GM21786 (cell line): ENCODE results near the gene SS18L1.

Source experiments
- ATAC-seq: cut with Tn5 transposase; IDR thresholded peaks from one replicate; pipeline ENCODE4 v1.9.1; 2021; ENCODE audit not compliant: unreplicated experiment

The SS18L1 gene

DNA sequence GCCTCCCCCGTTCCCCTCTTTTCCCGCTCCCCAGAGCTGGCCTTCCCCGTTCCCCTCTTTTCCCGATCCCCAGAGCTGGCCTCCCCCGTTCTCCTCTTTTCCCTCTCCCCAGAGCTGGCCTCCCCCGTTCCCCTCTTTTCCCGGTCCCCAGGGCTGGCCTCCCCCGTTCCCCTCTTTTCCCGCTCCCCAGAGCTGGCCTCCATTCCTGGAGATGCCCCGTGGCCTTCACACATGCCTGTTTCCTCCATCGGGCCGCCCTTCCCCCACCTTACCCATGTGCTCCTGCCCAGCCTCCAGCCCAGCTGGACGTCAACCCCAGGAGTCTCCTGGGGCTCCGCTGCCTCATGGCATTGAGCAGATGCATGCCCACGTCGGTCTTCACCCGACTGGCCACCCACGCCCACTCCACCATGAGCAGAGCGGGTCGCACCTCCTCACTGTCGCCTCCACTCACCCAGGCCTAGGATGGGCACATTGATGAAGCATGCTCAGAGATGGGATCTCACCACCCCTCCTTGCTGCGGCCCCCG lies 8.3 kb downstream of the SS18L1 start:
- no peak for ATAC-seq

DNA sequence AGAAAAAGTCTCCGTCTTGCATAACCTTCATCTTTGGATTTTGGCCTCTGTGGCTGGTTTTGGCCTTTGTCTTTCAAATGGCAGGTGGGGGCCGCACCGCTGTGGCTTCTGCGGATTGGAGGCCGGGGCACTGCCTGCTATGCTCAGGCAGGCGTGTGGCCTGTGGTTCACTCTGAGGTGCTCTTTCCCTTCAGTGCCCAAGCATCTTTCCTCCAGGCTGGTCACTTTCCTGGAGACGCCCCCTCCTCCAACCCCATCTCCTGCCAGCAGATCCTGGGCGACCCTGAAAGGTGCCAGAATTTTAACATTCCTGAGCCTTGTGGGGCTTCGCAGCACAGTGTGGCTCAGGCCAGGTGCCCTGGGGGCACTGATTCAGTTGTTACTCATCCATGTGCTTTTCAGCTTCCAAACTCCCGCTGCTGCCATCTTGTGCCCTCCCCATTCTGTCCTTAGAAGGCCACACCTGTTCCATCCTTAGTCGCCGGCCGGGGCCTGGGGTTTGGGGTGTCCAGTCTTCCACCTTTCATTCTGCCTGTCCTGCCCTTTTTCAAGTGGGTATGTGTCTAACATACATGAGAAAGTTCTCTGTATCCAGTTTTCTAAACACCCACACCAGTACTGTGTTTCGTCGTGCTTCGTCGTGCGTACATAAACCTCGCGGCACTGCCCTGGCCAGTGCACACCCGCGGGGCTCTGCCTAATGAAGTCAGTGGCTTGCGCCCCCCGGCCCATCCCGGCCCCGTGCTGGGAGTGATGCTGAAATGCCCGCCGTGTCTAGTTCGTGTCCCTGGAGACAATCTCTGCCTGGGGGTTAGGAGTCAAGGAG lies 12.1 kb downstream of the SS18L1 start:
- ATAC-seq, result no peak

DNA sequence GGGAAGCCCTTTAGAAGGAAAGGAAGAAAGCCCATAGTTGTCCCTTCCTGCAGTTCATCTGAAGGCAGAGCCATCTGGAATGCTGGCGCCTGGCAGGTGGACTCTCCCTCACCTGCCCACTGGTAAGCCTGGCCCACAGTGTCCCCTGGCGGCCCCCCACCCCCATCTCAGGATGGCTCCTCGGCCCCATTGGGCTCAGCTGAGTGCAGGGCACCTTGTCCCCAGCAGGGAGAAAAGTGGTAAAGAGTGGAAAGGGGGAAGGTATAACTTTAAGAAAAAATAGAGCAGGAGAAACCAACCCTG lies 12.6 kb downstream of the SS18L1 start:
- no peak for ATAC-seq

DNA sequence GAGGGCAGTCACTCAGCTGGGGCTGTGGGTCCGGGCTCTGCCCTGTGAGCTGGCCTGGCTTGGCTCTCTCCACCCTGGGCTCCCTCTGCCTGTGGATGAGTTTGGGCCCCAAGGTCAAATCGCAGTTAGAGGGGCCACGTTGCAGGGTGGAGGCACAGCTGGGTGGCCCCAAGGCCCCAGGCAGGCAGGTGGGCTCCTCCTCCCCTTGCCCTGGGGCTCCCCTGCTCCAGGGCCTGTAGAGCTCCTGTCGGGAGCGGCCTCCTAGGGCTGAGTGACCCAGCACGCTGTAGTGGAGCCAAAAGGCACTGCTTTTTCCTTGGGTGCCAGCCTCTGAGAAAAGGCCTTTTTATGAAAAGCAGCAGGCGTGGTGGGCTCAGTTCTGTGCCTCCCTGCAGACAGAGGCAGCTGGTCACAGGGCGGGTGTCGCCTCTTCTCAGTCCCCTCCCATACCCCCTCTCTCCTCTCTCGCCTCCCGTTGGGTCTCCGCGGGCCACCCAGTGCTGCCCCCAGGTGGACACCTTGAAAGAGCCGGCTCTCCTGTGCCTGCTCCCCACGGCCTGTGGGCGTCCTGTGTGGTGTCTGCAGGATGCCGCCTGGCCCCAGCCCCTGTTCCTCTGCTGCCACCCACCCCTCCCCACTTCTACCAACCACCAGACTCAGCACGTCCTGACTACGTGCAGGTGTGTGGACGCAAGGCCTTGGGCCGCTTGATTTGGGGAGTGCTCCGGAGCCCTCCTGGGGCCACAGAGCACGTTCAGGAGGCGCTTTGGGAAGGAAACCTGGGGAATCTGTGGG lies 13.2 kb downstream of the SS18L1 start:
- no peak for ATAC-seq

GRCh38 chr20:62157387-62158087 lies 14.0 kb downstream of the SS18L1 start:
- ATAC-seq, result no peak

GRCh38 chr20:62158088-62158400 lies 14.5 kb downstream of the SS18L1 start:
- no peak for ATAC-seq

- no peak for ATAC-seq
These were observed 15.0 kb downstream of the SS18L1 start for GRCh38 chr20:62158541-62158940.

- no peak for ATAC-seq
These were observed 15.5 kb downstream of the SS18L1 start for GRCh38 chr20:62159052-62159451.

GRCh38 chr20:62159839-62160238 lies 16.3 kb downstream of the SS18L1 start:
- ATAC-seq, result no peak

DNA sequence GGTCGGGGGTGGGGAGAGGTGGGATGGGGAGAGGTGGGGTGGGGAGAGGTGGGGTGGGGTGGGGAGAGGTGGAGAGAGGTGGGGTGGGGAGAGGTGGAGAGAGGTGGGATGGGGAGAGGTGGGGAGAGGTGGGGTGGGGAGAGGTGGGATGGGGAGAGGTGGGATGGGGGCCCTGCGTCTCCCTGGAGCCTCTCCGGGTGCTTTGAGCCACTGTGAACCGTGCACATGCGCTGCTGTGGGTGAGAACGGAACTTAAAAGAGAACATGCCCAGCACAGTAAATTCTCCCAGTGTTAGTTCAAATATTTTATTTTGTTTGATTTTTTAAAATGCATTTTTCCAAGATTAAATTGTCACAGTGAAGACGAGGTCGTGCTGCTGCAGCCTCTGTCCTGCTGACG lies 16.7 kb downstream of the SS18L1 start:
- ATAC-seq, result no peak

DNA sequence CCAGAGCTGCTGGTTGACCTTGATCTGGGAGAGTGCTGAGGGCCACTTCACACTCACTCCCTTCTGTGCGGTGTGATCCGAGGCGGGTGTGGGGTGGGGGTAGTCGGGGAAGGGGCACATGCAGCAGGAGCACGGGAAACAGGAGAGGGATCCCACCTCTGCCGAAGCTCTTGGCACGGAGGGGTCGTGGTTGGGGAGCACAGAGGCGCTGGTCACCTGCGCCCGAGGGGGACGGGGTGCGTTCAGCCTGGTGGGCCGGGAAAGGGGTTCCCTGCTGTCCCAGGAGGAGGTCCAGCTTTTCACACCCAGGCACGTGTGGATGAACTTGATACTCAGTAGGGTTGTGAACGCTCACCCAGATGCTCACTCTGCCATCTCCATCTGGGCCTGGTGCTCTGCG lies 17.3 kb downstream of the SS18L1 start:
- no peak for ATAC-seq

- ATAC-seq, result no peak
These were observed 17.8 kb downstream of the SS18L1 start for GRCh38 chr20:62161347-62161746.

DNA sequence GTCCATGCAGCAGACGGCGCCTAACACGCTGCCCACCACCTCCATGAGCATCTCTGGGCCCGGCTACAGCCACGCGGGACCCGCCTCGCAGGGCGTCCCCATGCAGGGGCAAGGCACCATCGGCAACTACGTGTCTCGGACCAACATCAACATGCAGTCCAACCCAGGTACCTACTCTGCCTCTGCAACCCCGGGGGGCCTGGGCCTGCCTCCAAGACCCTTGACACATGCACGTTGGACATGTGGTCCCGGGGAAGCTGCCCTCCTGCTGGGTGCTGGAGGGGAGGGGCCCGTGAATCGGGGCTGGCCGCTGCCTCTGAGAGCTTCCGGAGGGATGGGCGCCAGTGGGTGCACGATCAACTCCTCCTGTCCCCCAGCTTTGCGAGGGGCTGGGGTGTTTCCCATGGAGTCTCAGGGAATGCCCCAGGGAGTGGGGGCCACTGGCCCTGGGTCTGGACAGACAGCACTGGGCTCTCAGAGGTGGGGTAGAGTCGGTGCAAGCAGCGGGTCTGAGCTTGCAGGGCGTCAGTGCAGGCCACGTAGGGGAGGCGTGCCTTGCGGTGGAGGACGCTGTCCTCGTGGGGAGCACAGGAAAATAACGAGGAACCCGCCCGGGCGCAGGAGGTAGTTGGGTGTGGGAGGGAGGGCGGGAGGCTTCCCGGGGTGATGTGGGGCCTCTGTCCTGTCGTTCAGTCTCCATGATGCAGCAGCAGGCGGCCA lies 19.4 kb downstream of the SS18L1 start:
- ATAC-seq, result no peak

GRCh38 chr20:62163485-62163865 lies 19.9 kb downstream of the SS18L1 start:
- ATAC-seq, result no peak

DNA sequence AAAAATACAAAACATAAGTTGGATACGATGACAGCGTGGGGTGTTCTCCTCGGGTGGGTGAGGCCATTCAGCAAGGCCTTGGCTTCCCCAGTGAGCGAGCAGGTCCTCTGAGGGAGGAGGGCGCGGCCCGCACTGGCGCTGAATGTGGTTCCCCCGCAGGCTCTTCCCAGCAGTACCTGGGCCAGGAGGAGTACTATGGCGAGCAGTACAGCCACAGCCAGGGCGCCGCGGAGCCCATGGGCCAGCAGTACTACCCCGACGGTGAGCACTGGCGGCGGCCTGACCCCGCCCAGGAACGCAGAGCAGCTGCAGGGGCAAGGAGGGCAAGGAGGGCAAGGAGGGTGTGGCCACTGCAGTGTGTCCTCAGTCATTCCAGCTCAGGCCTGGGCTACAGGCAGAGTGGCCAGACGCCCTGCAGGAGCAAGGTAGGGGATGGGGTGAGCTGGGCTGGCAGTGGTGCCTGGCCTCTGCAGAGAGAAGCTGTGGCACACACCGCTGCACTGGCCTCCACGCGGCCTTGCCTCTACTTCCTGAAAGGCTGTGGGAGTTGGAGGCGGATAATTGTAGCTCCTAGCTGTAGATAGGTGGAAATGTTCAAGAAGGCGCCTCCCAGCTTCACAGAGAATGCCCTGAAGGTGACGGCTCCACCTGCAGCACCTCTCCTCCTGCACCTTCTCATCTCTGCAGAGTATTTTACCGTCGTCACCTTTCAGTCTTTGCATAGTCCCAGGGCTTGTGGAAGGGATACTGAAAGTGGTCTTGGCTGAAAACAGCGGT lies 20.6 kb downstream of the SS18L1 start:
- no peak for ATAC-seq

DNA sequence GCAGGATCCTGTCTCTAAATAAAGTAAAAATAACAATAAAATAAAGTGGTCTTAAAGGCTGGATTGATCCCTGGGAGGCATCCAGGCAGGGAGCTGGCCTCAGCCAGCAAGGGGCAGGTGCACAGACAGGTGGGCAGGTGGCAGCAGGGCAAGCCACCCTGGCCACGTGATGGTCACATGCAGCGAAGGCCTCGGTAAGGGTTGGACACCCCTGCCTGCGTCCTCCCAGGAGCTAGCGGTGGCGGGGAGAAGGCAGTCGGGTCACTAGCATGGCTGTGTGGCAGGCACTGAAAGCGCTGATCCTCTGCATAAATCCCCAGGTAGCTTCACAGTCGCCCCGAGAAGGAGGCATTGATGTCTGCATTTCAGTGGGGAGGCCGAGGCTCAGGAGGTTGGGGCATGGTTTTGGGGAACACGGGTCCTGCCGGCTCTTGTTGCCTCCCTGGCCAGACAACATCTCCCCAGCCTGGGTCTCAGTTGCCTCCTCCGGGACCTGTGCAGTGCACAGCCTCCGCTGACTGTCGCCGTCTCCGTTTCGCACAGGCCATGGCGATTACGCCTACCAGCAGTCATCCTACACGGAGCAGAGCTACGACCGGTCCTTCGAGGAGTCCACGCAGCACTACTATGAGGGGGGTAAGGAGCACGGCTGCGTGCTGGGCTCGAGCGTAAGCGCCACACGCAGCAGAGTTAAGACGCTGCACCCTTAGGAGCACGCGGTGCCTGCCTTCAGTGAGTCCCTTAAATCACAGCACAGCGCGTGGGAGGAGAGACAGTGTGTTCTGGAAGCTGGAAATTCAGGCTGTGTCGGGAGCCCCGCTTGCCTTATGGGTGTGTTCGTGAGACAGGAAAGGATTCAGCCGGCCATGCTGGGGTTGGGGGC lies 21.6 kb downstream of the SS18L1 start:
- no peak for ATAC-seq

DNA sequence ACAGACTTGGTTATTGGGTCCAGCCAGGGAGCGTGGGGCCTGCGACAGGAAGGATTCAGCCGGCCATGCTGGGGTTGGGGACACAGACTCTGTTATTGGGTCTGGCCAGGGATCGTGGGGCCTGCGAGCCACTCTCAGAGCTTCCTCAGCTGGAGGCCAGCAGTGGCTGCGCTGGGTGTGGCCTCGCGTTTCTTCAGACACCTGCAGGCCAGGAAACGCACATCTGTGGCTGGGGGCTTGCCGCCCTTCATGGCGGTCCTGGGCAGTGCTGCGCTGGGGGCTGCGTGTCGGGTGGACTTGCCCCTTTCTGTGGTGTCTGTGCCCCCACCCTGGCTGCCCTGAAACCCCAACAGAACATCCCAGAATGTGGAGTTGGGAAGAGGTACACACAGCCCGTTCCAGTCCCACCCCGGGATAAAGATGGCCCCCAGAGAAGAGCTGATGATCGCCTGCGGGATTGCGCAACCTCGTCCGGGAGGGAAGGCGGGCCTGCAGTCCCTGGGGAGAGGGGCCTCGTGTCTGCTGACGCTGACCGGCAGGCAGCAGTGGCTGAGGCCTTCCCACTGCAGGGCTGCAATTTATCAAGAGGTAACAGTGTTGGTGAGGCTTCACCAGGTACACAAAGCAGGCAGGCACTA lies 22.3 kb downstream of the SS18L1 start:
- no peak for ATAC-seq

- no peak for ATAC-seq
These were observed 23.9 kb downstream of the SS18L1 start for GRCh38 chr20:62167474-62167873.

DNA sequence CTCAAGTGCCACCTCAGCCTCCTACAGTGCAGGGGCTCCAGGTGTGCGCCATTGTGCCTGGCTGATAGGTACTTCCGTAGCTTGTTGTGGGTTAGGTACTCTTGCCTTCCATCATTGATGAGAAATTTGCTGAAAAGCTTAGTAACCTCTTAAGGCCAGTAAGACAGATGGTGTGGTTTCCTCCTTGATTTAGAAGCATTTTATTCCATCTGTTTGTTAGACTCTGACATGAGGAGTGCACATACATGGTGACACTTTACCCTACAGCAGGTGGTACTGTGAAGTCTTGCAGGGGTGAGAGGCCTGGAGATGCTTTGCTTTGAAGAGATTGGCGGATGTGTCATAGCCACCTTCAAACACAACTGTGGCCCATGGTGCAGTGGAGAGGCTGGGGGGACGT lies 24.5 kb downstream of the SS18L1 start:
- no peak for ATAC-seq
